Liver (tissue), 3 donors: ENCODE data around the gene AP1S3.

Experiments used
- FOXA1 ChIP-seq: IDR thresholded peaks from 2 replicates; pipeline ENCODE4 v1.6.1; 2016; ENCODE audit warnings: antibody characterized with exemption
- GABPA ChIP-seq, 2 donors: IDR thresholded peaks in 1 of 2; conservative IDR thresholded peaks in 1 of 2; 2 replicates each; pipeline ENCODE4 v1.6.1; 2016; ENCODE audit warnings: antibody characterized with exemption in 2 of 2, mild to moderate bottlenecking in 1 of 2, moderate library complexity in 1 of 2
- RAD21 ChIP-seq, 2 donors: IDR thresholded peaks; 2 replicates each; pipeline ENCODE4 v1.6.1; 2016; ENCODE audit warnings: antibody characterized with exemption in 2 of 2, mild to moderate bottlenecking in 2 of 2
- RXRA ChIP-seq, 2 donors: IDR thresholded peaks; 2 replicates each; pipeline ENCODE4 v1.6.1; 2017 to 2018; ENCODE audit warnings: antibody characterized with exemption in 2 of 2, mild to moderate bottlenecking in 1 of 2
- SP1 ChIP-seq: IDR thresholded peaks from 2 replicates; pipeline ENCODE4 v1.6.1; 2018; ENCODE audit warnings: antibody characterized with exemption, mild to moderate bottlenecking
- TAF1 ChIP-seq: conservative IDR thresholded peaks from 2 replicates; pipeline ENCODE4 v1.6.1; 2016; ENCODE audit warnings: antibody characterized with exemption, mild to moderate bottlenecking
- YY1 ChIP-seq: IDR thresholded peaks from 2 replicates; pipeline ENCODE4 v1.6.1; 2016; ENCODE audit warnings: antibody characterized with exemption, mild to moderate bottlenecking
- TF ChIP-seq, protein P1 (sequence below): IDR thresholded peaks from 2 replicates; pipeline ENCODE4 v1.6.1; 2016; ENCODE audit warnings: antibody characterized with exemption
- TF ChIP-seq, protein P2 (sequence below): fragments of 150-350 bp; IDR thresholded peaks from 2 replicates; pipeline ENCODE4 v1.5.1; 2017; ENCODE audit warnings: improper control_type of control experiment, low read depth, low read length; ENCODE audit not compliant: missing input control
- TF ChIP-seq, protein P3 (sequence below): IDR thresholded peaks from 2 replicates; pipeline ENCODE4 v1.6.1; 2016; ENCODE audit warnings: antibody characterized with exemption
- TF ChIP-seq, protein P4 (sequence below): IDR thresholded peaks from 2 replicates; pipeline ENCODE4 v1.6.1; 2016; ENCODE audit warnings: antibody characterized with exemption, mild to moderate bottlenecking
- TF ChIP-seq, protein P5 (sequence below): IDR thresholded peaks from 2 replicates; pipeline ENCODE4 v1.6.1; 2016; ENCODE audit warnings: antibody characterized with exemption
- donor health status: healthy.
- donor health status: healthy.

DNA sequence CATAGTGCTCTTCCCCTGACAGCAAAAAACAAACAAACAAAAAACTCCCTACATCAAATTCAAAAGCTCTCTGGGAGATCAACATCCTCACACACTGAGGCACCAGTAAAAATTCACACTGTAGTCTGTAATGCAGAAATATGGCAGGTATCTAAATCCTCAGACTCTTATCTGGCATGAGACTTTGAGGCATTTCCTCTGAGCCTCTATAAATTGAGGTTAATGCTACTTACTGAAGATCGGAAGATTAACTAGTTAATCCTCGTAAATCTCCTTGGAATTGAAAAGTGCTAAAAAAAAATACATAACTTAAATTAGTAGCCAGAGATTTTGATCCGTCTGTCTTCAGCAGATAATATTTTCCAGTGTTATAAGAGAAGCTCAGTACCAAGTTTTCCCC, 65.0 kb downstream of the AP1S3 start:
- TF ChIP-seq, protein P1, sequence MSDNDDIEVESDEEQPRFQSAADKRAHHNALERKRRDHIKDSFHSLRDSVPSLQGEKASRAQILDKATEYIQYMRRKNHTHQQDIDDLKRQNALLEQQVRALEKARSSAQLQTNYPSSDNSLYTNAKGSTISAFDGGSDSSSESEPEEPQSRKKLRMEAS: no peak
- TF ChIP-seq TAF1 (no peak), RAD21 (IDR thresholded peaks at IDR 0.05) (no peak), GABPA (IDR thresholded peaks at IDR 0.05 in 1 of 2, conservative IDR thresholded peaks at IDR 0.05 in 1 of 2) (no peak), RXRA (IDR thresholded peaks at IDR 0.05) (no peak), YY1 (no peak), FOXA1 (no peak), SP1 (no peak)
- TF ChIP-seq, protein P2, sequence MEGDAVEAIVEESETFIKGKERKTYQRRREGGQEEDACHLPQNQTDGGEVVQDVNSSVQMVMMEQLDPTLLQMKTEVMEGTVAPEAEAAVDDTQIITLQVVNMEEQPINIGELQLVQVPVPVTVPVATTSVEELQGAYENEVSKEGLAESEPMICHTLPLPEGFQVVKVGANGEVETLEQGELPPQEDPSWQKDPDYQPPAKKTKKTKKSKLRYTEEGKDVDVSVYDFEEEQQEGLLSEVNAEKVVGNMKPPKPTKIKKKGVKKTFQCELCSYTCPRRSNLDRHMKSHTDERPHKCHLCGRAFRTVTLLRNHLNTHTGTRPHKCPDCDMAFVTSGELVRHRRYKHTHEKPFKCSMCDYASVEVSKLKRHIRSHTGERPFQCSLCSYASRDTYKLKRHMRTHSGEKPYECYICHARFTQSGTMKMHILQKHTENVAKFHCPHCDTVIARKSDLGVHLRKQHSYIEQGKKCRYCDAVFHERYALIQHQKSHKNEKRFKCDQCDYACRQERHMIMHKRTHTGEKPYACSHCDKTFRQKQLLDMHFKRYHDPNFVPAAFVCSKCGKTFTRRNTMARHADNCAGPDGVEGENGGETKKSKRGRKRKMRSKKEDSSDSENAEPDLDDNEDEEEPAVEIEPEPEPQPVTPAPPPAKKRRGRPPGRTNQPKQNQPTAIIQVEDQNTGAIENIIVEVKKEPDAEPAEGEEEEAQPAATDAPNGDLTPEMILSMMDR: no peak
- TF ChIP-seq, protein P3, sequence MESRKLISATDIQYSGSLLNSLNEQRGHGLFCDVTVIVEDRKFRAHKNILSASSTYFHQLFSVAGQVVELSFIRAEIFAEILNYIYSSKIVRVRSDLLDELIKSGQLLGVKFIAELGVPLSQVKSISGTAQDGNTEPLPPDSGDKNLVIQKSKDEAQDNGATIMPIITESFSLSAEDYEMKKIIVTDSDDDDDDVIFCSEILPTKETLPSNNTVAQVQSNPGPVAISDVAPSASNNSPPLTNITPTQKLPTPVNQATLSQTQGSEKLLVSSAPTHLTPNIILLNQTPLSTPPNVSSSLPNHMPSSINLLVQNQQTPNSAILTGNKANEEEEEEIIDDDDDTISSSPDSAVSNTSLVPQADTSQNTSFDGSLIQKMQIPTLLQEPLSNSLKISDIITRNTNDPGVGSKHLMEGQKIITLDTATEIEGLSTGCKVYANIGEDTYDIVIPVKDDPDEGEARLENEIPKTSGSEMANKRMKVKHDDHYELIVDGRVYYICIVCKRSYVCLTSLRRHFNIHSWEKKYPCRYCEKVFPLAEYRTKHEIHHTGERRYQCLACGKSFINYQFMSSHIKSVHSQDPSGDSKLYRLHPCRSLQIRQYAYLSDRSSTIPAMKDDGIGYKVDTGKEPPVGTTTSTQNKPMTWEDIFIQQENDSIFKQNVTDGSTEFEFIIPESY: no peak
- TF ChIP-seq, protein P4, sequence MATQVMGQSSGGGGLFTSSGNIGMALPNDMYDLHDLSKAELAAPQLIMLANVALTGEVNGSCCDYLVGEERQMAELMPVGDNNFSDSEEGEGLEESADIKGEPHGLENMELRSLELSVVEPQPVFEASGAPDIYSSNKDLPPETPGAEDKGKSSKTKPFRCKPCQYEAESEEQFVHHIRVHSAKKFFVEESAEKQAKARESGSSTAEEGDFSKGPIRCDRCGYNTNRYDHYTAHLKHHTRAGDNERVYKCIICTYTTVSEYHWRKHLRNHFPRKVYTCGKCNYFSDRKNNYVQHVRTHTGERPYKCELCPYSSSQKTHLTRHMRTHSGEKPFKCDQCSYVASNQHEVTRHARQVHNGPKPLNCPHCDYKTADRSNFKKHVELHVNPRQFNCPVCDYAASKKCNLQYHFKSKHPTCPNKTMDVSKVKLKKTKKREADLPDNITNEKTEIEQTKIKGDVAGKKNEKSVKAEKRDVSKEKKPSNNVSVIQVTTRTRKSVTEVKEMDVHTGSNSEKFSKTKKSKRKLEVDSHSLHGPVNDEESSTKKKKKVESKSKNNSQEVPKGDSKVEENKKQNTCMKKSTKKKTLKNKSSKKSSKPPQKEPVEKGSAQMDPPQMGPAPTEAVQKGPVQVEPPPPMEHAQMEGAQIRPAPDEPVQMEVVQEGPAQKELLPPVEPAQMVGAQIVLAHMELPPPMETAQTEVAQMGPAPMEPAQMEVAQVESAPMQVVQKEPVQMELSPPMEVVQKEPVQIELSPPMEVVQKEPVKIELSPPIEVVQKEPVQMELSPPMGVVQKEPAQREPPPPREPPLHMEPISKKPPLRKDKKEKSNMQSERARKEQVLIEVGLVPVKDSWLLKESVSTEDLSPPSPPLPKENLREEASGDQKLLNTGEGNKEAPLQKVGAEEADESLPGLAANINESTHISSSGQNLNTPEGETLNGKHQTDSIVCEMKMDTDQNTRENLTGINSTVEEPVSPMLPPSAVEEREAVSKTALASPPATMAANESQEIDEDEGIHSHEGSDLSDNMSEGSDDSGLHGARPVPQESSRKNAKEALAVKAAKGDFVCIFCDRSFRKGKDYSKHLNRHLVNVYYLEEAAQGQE: no peak
- TF ChIP-seq, protein P5, sequence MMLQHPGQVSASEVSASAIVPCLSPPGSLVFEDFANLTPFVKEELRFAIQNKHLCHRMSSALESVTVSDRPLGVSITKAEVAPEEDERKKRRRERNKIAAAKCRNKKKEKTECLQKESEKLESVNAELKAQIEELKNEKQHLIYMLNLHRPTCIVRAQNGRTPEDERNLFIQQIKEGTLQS: no peak
